ENCODE measurements around the gene ALK. TPM values are rescaled to one million over a fixed set of nuclear protein-coding genes. Genes with fewer than 3 reads are reported as not detected.

Gene ALK
- total RNA-seq, 1 experiment from 2014 or later, result not detected

DNA sequence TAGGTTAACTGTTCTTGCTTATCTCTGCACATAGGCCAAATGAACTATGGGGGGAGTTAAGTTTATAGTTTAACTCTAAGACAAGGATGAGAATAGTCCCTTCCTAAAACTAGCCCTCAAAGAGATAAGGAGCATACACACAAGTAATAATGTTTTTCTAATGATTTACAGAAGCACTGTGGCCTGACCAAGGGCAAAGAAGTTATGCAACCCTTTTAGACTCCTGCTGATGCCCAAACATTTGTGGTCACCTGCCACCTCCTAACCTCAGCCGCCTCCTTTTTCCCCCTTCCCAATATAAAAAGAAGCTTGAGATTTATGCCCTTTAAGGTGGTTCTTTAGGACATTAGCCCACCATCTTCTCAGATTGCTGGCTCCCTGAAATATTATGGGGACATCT, 357.7 kb downstream of the ALK start:
- Mint-ChIP-seq H3K36me3 (ENCODE audit: insufficient read depth in 1 of 3, low read depth in 3 of 3) (no peaks in the 10 kb centered on the region; a peak in 1 of 7 replicates), H3K27me3 (ENCODE audit: low read depth) (no peaks in the 10 kb centered on the region; the same call in 1 of the 2 replicates), H3K4me1 (no peaks in the 10 kb centered on the region), H3K4me3 (no peak overlapping the region), H3K27ac (no peak overlapping the region), H3K9me3 (no peaks in the 10 kb centered on the region; a peak in 1 of 5 replicates)
- H2BK5ac ChIP-seq (ENCODE audit: insufficient read length, low read length), result no peak overlapping the region
- no peak overlapping the region for H4K8ac ChIP-seq (replicated peaks; ENCODE audit: insufficient read length, low read depth, low read length)
- H3K9me3 ChIP-seq (ENCODE audit: control insufficient read depth, low read depth, low read length), result no peaks in the 10 kb centered on the region
- H3K79me2 ChIP-seq (ENCODE audit: insufficient read depth, low read length), result no peaks in the 10 kb centered on the region
- H4K20me1 ChIP-seq (ENCODE audit: control insufficient read depth, insufficient read depth, insufficient read length), result no peaks in the 10 kb centered on the region
- H3K18ac ChIP-seq (ENCODE audit: insufficient read length, low read depth, low read length), result no peak overlapping the region
- H2BK120ac ChIP-seq (ENCODE audit: low read depth, low read length, poor library complexity, severe bottlenecking), result no peak overlapping the region
- H3T11ph ChIP-seq (ENCODE audit: low read length), result no peak overlapping the region
- H3K14ac ChIP-seq (ENCODE audit: insufficient read depth, low read length), result no peak overlapping the region
- no peak overlapping the region for H2BK20ac ChIP-seq (ENCODE audit: low read depth, low read length, poor library complexity, severe bottlenecking)
- no peaks in the 10 kb centered on the region for H3K4me1 ChIP-seq (ENCODE audit: insufficient read depth, low read length)
- no peak overlapping the region for H4K91ac ChIP-seq (ENCODE audit: insufficient read length, low read depth, low read length)
- H4K5ac ChIP-seq (ENCODE audit: insufficient read length, low read depth, low read length), result no peak overlapping the region
- H3K4ac ChIP-seq (ENCODE audit: low read depth, low read length), result no peak overlapping the region
- DNase-seq, result no peak
- H3K23ac ChIP-seq (ENCODE audit: insufficient read length, low read depth, low read length), result no peak overlapping the region
- H2AFZ ChIP-seq (ENCODE audit: low read length), result no peak overlapping the region
- H3K56ac ChIP-seq (ENCODE audit: insufficient read length, low read depth, low read length), result no peak overlapping the region
- H3K4me2 ChIP-seq (ENCODE audit: insufficient read depth, insufficient read length, low read length), result no peak overlapping the region
- H3K23me2 ChIP-seq (ENCODE audit: insufficient read length, low read depth, low read length, poor library complexity, severe bottlenecking), result no peaks in the 10 kb centered on the region
- no peaks in the 10 kb centered on the region for H3K27me3 ChIP-seq (ENCODE audit: insufficient read depth, low read length)
- WGBS (ENCODE audit: extremely low coverage, insufficient read length, low lambda C conversion rate), result no CpG with 5 or more reads among the region's 1 CpG
- H2AK5ac ChIP-seq (ENCODE audit: insufficient read length, low read length), result no peak overlapping the region
- no peaks in the 10 kb centered on the region for H3K79me1 ChIP-seq (ENCODE audit: insufficient read depth, low read depth, low read length, poor library complexity, severe bottlenecking)
- H2BK12ac ChIP-seq (ENCODE audit: insufficient read length, low read depth, low read length), result no peak overlapping the region
- no peak overlapping the region for H3K27ac ChIP-seq (ENCODE audit: insufficient read length, low read depth, low read length)
- H3K9ac ChIP-seq (ENCODE audit: extremely low read depth, insufficient read length, low read length), result no peak overlapping the region
- TF ChIP-seq, protein P1, sequence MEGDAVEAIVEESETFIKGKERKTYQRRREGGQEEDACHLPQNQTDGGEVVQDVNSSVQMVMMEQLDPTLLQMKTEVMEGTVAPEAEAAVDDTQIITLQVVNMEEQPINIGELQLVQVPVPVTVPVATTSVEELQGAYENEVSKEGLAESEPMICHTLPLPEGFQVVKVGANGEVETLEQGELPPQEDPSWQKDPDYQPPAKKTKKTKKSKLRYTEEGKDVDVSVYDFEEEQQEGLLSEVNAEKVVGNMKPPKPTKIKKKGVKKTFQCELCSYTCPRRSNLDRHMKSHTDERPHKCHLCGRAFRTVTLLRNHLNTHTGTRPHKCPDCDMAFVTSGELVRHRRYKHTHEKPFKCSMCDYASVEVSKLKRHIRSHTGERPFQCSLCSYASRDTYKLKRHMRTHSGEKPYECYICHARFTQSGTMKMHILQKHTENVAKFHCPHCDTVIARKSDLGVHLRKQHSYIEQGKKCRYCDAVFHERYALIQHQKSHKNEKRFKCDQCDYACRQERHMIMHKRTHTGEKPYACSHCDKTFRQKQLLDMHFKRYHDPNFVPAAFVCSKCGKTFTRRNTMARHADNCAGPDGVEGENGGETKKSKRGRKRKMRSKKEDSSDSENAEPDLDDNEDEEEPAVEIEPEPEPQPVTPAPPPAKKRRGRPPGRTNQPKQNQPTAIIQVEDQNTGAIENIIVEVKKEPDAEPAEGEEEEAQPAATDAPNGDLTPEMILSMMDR (conservative IDR thresholded peaks at IDR 0.05), result no peak
- no peak overlapping the region for H2BK15ac ChIP-seq (ENCODE audit: low read depth, low read length)
